22Rv1 (cell line): Measurements from ENCODE around the gene HSPA14.

ENCODE experiments used
- CTCF ChIP-seq: fragments of 450-650 bp; IDR thresholded peaks from 2 replicates; pipeline ENCODE4 v1.5.1; 2017; ENCODE audit warnings: mild to moderate bottlenecking
- ZFX ChIP-seq: fragments of 450-650 bp; IDR thresholded peaks from 2 replicates; pipeline ENCODE4 v1.6.1; 2017; ENCODE audit warnings: antibody characterized with exemption, borderline replicate concordance

GRCh38 chr10:14889318-14889717, 51.2 kb downstream of the HSPA14 start:
- 0 out of 2 replicates have a peak, but pooled peaks have one; percentile 10 for TF ChIP-seq CTCF
- no peak for TF ChIP-seq ZFX
